Activated T-helper 1 cell treated with anti-CD3 and anti-CD28 coated beads, Interleukin-2, amount 50 U/mL, for 16 hours (primary cell): ENCODE results near the gene KLKB1.

Experiments used
- DNase-seq, 2 donors: peaks; one replicate each; pipeline ENCODE4 v3.0.0-alpha.2; 2020; ENCODE audit warnings: low read depth in 1 of 2, low spot score in 1 of 2

Gene KLKB1

GRCh38 chr4:186307497-186307896 lies 80.2 kb downstream of the KLKB1 start:
- no peak for DNase-seq

GRCh38 chr4:186307916-186308315 lies 80.6 kb downstream of the KLKB1 start:
- DNase-seq = no peak
